K562 (cell line): ENCODE results near the gene TRAPPC5.

ENCODE experiments used
- CTCF ChIP-seq, 3 experiments: IDR thresholded peaks in 2 of 3; conservative IDR thresholded peaks in 1 of 3; 2 replicates each; pipeline ENCODE4 v1.5.1; 2011 to 2012; ENCODE audit warnings: low read length in 3 of 3, mild to moderate bottlenecking in 3 of 3, control low read depth in 2 of 3, improper control_type of control experiment in 1 of 3, inconsistent platforms in 1 of 3, low read depth in 1 of 3, mixed read lengths in 1 of 3, moderate library complexity in 1 of 3; ENCODE audit not compliant: insufficient read depth in 2 of 3
- HDAC6 ChIP-seq: IDR thresholded peaks from 2 replicates; pipeline ENCODE4 v1.6.1; 2012; ENCODE audit warnings: low read depth, mild to moderate bottlenecking, control low read depth, inconsistent platforms, low read length, moderate library complexity
- HMGN3 ChIP-seq: IDR thresholded peaks from 2 replicates; pipeline ENCODE4 v1.6.1; 2011; ENCODE audit warnings: borderline replicate concordance, low read depth, mild to moderate bottlenecking, mixed read lengths, low read length; ENCODE audit not compliant: insufficient read length; ENCODE audit errors: extremely low read depth
- LEF1 ChIP-seq: fragments of 450-650 bp; IDR thresholded peaks from 2 replicates; pipeline ENCODE4 v1.6.1; 2016; ENCODE audit warnings: mild to moderate bottlenecking
- NFE2L1 ChIP-seq: fragments of 450-650 bp; IDR thresholded peaks from 2 replicates; pipeline ENCODE4 v1.6.1; 2016; ENCODE audit warnings: missing genetic modification characterization, low read depth, mild to moderate bottlenecking, missing compliant biosample characterization, moderate library complexity, borderline replicate concordance
- NR1H2 ChIP-seq: sonication (generic); formaldehyde crosslinking; IDR thresholded peaks from 2 replicates; pipeline ENCODE4 v1.4.0; 2020; ENCODE audit warnings: mild to moderate bottlenecking, missing genetic modification reagents
- POLR2A ChIP-seq: fragments of 450-650 bp; conservative IDR thresholded peaks from 2 replicates; pipeline ENCODE4 v1.6.1; 2016
- RCOR1 ChIP-seq, 2 experiments: IDR thresholded peaks; 2 replicates each; pipeline ENCODE4 v1.6.1; 2012; ENCODE audit warnings: low read depth in 2 of 2, low read length in 2 of 2, borderline replicate concordance in 1 of 2, improper control_type of control experiment in 1 of 2
- U2AF1 ChIP-seq: fragments of 200-400 bp; formaldehyde crosslinking; optimal IDR thresholded peaks from 2 replicates; pipeline ENCODE3; 2017; ENCODE audit warnings: mild to moderate bottlenecking, low read depth, low read length, moderate library complexity
- ZNF398 ChIP-seq: fragments of 250-450 bp; sonication (Bioruptor Pico); IDR thresholded peaks from 2 replicates; pipeline ENCODE4 v1.8.0; 2021; ENCODE audit warnings: moderate library complexity, mild to moderate bottlenecking, inconsistent platforms

GRCh38 chr19:7635670-7636069, 45.0 kb upstream of the TRAPPC5 start:
- TF ChIP-seq CTCF (IDR thresholded peaks at IDR 0.05 in 2 of 3, conservative IDR thresholded peaks at IDR 0.05 in 1 of 3; ENCODE audit: insufficient read depth in 2 of 3, low read depth in 1 of 3, low read length in 3 of 3) = no peak
- TF ChIP-seq NFE2L1 (tag) = no peak
- no peak for TF ChIP-seq POLR2A
- TF ChIP-seq U2AF1 = no peak
- TF ChIP-seq ZNF398 (CRISPR knock-in tag) = no peak
- TF ChIP-seq HDAC6 = no peak
- no peak for TF ChIP-seq LEF1
- TF ChIP-seq HMGN3 = no peak
- TF ChIP-seq RCOR1 (IDR thresholded peaks at IDR 0.05; ENCODE audit: borderline replicate concordance in 1 of 2, low read depth in 2 of 2, low read length in 2 of 2) = no peak
- no peak for TF ChIP-seq NR1H2
